GM23338 (cell line): ENCODE measurements around the gene VCL.

Source experiments
- CREB1 ChIP-seq: fragments of 250-450 bp; sonication (Bioruptor Pico); IDR thresholded peaks from 2 replicates; pipeline ENCODE4 v1.5.0; 2020; ENCODE audit warnings: low read depth, mild to moderate bottlenecking, moderate library complexity
- CTCF ChIP-seq, 2 experiments: fragments of 200-600 bp in 1 of 2; sonication (generic) in 1 of 2; conservative IDR thresholded peaks; 2 replicates each; pipeline versions ENCODE4 v1.5.1 to v1.6.1; 2016 to 2017; ENCODE audit warnings: antibody characterized with exemption in 2 of 2, low read depth in 2 of 2, mild to moderate bottlenecking in 2 of 2, moderate library complexity in 1 of 2
- EZH2 ChIP-seq: fragments of 200-600 bp; sonication (generic); IDR thresholded peaks from one replicate; pipeline ENCODE4 v1.8.0; 2017; ENCODE audit warnings: antibody characterized with exemption, mild to moderate bottlenecking, low read depth; ENCODE audit not compliant: unreplicated experiment
- EZH2phosphoT487 ChIP-seq: fragments of 200-600 bp; sonication (generic); IDR thresholded peaks from one replicate; pipeline ENCODE4 v1.8.1; 2018; ENCODE audit warnings: antibody characterized with exemption; ENCODE audit not compliant: unreplicated experiment
- JUNB ChIP-seq: IDR thresholded peaks from one replicate; pipeline ENCODE4 v1.6.1; 2016; ENCODE audit warnings: antibody characterized with exemption; ENCODE audit not compliant: unreplicated experiment
- NANOG ChIP-seq: IDR thresholded peaks from 2 replicates; pipeline ENCODE4 v1.6.1; 2016; ENCODE audit warnings: antibody characterized with exemption, borderline replicate concordance
- POLR2AphosphoS5 ChIP-seq: IDR thresholded peaks from 2 replicates; pipeline ENCODE4 v1.6.1; 2016; ENCODE audit warnings: antibody characterized with exemption, low read depth
- REST ChIP-seq: IDR thresholded peaks from one replicate; pipeline ENCODE4 v1.6.1; 2018; ENCODE audit warnings: antibody characterized with exemption; ENCODE audit not compliant: unreplicated experiment
- STAT1 ChIP-seq: IDR thresholded peaks from one replicate; pipeline ENCODE4 v1.6.1; 2016; ENCODE audit warnings: antibody characterized with exemption; ENCODE audit not compliant: unreplicated experiment
- TF ChIP-seq, protein P1 (sequence below): IDR thresholded peaks from 2 replicates; pipeline ENCODE4 v1.6.1; 2016; ENCODE audit warnings: antibody characterized with exemption

DNA sequence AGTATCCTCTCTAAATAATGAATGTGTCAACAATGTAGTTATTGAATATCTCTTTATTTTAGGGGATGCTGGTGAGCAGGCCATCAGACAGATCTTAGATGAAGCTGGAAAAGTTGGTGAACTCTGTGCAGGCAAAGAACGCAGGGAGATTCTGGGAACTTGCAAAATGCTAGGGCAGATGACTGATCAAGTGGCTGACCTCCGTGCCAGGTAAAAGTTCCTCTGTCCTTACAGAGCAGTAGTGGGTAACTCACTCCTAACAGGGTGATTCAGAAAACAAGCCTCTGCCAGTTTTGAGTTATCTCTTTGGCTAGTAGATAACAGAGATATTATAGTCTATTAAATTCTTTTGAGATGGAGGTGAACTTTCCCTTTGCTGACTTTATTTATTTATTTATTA is 85.4 kb downstream of the VCL start:
- TF ChIP-seq CTCF (conservative IDR thresholded peaks at IDR 0.05; ENCODE audit: low read depth in 2 of 2) (no peak), REST (no peak), EZH2 (no peak), STAT1 (no peak), POLR2AphosphoS5 (no peak), JUNB (no peak), CREB1 (CRISPR knock-in tag) (no peak), NANOG (no peak), EZH2phosphoT487 (no peak)
- TF ChIP-seq, protein P1, sequence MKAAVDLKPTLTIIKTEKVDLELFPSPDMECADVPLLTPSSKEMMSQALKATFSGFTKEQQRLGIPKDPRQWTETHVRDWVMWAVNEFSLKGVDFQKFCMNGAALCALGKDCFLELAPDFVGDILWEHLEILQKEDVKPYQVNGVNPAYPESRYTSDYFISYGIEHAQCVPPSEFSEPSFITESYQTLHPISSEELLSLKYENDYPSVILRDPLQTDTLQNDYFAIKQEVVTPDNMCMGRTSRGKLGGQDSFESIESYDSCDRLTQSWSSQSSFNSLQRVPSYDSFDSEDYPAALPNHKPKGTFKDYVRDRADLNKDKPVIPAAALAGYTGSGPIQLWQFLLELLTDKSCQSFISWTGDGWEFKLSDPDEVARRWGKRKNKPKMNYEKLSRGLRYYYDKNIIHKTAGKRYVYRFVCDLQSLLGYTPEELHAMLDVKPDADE = no peak
